Measurements from ENCODE around the gene USP7. TPM values are rescaled to one million over a fixed set of nuclear protein-coding genes. Genes with fewer than 3 reads are reported as not detected.

The USP7 gene
- total RNA-seq, 1 experiment from 2014 or later: 228 TPM

DNA sequence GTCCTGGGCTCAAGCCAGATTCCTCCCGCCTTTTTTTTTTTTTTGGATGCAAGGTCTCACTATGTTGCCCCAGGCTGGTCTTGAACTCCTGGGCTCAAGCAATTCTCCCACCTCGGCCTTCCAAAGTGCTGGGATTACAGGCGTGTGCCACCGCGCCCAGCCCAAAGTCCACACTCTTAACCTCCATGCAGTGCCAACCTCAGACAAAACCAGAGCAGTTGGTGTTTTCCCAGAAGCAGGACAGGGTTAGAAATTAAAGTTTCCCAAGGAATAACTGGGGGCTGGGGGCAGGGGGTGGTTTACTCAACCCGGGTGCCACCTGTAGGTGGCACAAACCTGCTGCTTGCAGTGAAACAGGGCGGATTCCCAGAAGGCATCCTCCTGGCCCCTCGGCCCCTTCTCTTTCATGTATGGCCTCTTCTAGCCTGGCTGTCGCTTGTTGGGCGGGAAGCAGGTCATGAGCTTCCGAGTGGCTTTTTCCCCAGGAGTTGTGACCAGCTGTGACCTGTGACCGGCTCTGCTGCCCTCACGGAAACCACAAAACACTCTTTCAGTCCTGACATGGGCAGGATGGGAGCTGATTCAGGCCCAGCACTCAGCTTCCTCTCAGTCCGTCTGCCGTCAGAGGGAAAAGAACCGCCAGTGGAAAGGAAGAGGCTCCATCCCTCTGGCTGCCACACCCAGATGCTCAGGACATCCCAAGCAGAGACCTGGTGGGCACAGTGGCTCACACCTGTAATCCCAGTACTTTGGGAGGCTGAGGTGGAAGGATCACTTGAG, 25.6 kb upstream of the USP7 start:
- ChIA-PET POLR2A (ENCODE audit: low non-redundant PET) (no interaction called here), CTCF (no interaction called here)
- Histone ChIP-seq H3K4me3 (ENCODE audit: low read depth, low read length, poor library complexity, severe bottlenecking) (no peak overlapping the region), H3K9me3 (ENCODE audit: low read depth, low read length, poor library complexity, severe bottlenecking) (no peaks in the 10 kb centered on the region), H3K27me3 (replicated peaks; ENCODE audit: insufficient read depth, low read depth, low read length, poor library complexity) (no peaks in the 10 kb centered on the region), H3K27ac (ENCODE audit: low read depth, low read length, poor library complexity, severe bottlenecking) (no peak overlapping the region), H3K36me3 (ENCODE audit: insufficient read depth, low read length, poor library complexity, severe bottlenecking) (no peaks in the 10 kb centered on the region), H3K4me1 (ENCODE audit: insufficient read depth, low read length, poor library complexity, severe bottlenecking) (no peaks in the 10 kb centered on the region)
- intact Hi-C loops (cut with micrococcal nuclease; ENCODE audit: unreplicated experiment): no loop called here
- TF ChIP-seq EZH2 (IDR thresholded peaks at IDR 0.05; ENCODE audit: borderline replicate concordance, low read depth, low read length, poor library complexity, severe bottlenecking): no peak
- TF ChIP-seq, protein P1, sequence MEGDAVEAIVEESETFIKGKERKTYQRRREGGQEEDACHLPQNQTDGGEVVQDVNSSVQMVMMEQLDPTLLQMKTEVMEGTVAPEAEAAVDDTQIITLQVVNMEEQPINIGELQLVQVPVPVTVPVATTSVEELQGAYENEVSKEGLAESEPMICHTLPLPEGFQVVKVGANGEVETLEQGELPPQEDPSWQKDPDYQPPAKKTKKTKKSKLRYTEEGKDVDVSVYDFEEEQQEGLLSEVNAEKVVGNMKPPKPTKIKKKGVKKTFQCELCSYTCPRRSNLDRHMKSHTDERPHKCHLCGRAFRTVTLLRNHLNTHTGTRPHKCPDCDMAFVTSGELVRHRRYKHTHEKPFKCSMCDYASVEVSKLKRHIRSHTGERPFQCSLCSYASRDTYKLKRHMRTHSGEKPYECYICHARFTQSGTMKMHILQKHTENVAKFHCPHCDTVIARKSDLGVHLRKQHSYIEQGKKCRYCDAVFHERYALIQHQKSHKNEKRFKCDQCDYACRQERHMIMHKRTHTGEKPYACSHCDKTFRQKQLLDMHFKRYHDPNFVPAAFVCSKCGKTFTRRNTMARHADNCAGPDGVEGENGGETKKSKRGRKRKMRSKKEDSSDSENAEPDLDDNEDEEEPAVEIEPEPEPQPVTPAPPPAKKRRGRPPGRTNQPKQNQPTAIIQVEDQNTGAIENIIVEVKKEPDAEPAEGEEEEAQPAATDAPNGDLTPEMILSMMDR (conservative IDR thresholded peaks at IDR 0.05; ENCODE audit: low read depth, low read length): no peak
- no peak for DNase-seq (ENCODE audit: low spot score)
- BruUV-seq (replicated peaks): no TSS peak

DNA sequence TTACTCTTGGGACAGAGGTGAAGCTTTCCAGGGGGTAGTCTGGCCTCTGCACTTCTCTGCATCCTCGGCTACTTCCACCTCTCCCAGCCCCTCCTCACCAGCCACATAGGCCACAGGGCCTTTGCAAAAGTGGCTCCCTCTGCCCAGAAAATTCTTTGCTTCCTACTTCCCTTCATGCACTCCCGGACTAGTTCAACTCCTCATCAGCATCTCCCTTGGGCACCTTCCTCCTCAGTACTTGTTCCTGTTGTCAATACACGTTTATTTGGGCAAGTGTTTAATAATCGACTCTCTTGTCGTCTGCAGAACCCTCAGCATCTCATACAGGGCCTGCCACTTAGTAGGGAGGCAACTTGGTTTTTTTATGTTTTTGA, 23.1 kb upstream of the USP7 start:
- BruUV-seq (replicated peaks): no TSS peak
- Histone ChIP-seq H3K4me1 (ENCODE audit: insufficient read depth, low read length, poor library complexity, severe bottlenecking) (no peaks in the 10 kb centered on the region), H3K36me3 (ENCODE audit: insufficient read depth, low read length, poor library complexity, severe bottlenecking) (no peaks in the 10 kb centered on the region), H3K9me3 (ENCODE audit: low read depth, low read length, poor library complexity, severe bottlenecking) (no peaks in the 10 kb centered on the region), H3K4me3 (ENCODE audit: low read depth, low read length, poor library complexity, severe bottlenecking) (no peak overlapping the region), H3K27me3 (replicated peaks; ENCODE audit: insufficient read depth, low read depth, low read length, poor library complexity) (no peaks in the 10 kb centered on the region), H3K27ac (ENCODE audit: low read depth, low read length, poor library complexity, severe bottlenecking) (no peak overlapping the region)
- POLR2A ChIA-PET (ENCODE audit: low non-redundant PET): no interaction called here
- intact Hi-C loops (cut with micrococcal nuclease; ENCODE audit: unreplicated experiment): no loop called here
- CTCF ChIA-PET: no interaction called here
- DNase-seq (ENCODE audit: low spot score): no peak
- TF ChIP-seq EZH2 (IDR thresholded peaks at IDR 0.05; ENCODE audit: borderline replicate concordance, low read depth, low read length, poor library complexity, severe bottlenecking): no peak
- TF ChIP-seq, protein P1 (conservative IDR thresholded peaks at IDR 0.05; ENCODE audit: low read depth, low read length): no peak

DNA sequence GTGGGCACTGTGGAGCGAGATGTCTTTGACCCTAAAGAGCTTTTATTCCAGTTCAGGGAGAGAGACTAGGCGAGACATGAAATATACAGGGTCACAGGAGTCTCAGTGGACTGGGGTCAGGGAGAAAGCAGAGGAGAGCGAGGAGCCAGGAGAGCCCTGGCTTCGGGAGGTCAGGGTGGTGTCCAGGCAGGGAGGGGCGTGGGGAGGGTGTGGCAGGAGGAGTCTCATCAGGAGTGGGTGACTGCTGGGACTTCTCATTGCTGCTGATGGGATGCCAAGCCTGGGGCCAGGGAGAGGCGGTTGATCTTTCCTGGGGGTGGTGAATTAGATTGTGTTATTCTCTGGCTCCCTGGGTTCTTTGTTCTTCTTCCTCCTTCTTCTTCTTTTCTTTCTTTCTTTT, 22.4 kb upstream of the USP7 start:
- DNase-seq (ENCODE audit: low spot score): no peak
- Histone ChIP-seq H3K27me3 (replicated peaks; ENCODE audit: insufficient read depth, low read depth, low read length, poor library complexity) (no peaks in the 10 kb centered on the region), H3K27ac (ENCODE audit: low read depth, low read length, poor library complexity, severe bottlenecking) (no peak overlapping the region), H3K36me3 (ENCODE audit: insufficient read depth, low read length, poor library complexity, severe bottlenecking) (no peaks in the 10 kb centered on the region), H3K4me1 (ENCODE audit: insufficient read depth, low read length, poor library complexity, severe bottlenecking) (no peaks in the 10 kb centered on the region), H3K4me3 (ENCODE audit: low read depth, low read length, poor library complexity, severe bottlenecking) (no peak overlapping the region), H3K9me3 (ENCODE audit: low read depth, low read length, poor library complexity, severe bottlenecking) (no peaks in the 10 kb centered on the region)
- POLR2A ChIA-PET (ENCODE audit: low non-redundant PET): no interaction called here
- CTCF ChIA-PET: no interaction called here
- BruUV-seq (replicated peaks): no TSS peak
- no peak for TF ChIP-seq EZH2 (IDR thresholded peaks at IDR 0.05; ENCODE audit: borderline replicate concordance, low read depth, low read length, poor library complexity, severe bottlenecking)
- TF ChIP-seq, protein P1 (conservative IDR thresholded peaks at IDR 0.05; ENCODE audit: low read depth, low read length): no peak
- intact Hi-C loops (cut with micrococcal nuclease; ENCODE audit: unreplicated experiment): no loop called here
